Heart left ventricle (tissue), 13 donors: Measurements from ENCODE around the gene ATP7B.

ENCODE experiments used
- POLR2A ChIP-seq, 2 donors: fragments of 450-650 bp; IDR thresholded peaks; one replicate each; pipeline ENCODE4 v1.6.1; 2017; ENCODE audit warnings: antibody characterized with exemption in 2 of 2, mild to moderate bottlenecking in 2 of 2, moderate library complexity in 2 of 2
- TF ChIP-seq, protein P1 (sequence below), 12 donors: fragments of 200-600 bp; sonication (generic) in 4 of 12; IDR thresholded peaks; one replicate each; pipeline versions ENCODE4 v1.5.0 to v1.8.0; 2018 to 2022; ENCODE audit warnings: antibody characterized with exemption in 12 of 12, mild to moderate bottlenecking in 5 of 12
- donor health status: ischemic (EF 13 %, LVEDD 7.1; RV severe dilation, severe dysfunction).
- donor health status: DM: no; HTN: yes; CAD: no.
- donor health status: DM: no; HTN: no; CAD: no.
- donor health status: ischemic (EF 25% LVEDD 6.9; RV normal size, moderate dysfunction).
- donor health status: ischemic (EF 25% LVEDD 5.7; RV mildly dilated, moderate dysfunction).
- donor health status: ischemic (EF 35%, LVEDD 5.7; RV mildly dilated, moderate dysfunction).
- donor health status: nonischemic (EF 11% LVEDD 7.7; RV severe dilation, severe dysfunction).
- donor health status: DM: yes; HTN: yes; CAD: no.
- donor health status: PGD.
- donor health status: ischemic (EF 29% LVEDD 5.4; RV normal size, mild dysfunction).
- donor health status: nonischemic (EF 23%, LVEDD 6.1; RV moderate dilation, normal function).

DNA sequence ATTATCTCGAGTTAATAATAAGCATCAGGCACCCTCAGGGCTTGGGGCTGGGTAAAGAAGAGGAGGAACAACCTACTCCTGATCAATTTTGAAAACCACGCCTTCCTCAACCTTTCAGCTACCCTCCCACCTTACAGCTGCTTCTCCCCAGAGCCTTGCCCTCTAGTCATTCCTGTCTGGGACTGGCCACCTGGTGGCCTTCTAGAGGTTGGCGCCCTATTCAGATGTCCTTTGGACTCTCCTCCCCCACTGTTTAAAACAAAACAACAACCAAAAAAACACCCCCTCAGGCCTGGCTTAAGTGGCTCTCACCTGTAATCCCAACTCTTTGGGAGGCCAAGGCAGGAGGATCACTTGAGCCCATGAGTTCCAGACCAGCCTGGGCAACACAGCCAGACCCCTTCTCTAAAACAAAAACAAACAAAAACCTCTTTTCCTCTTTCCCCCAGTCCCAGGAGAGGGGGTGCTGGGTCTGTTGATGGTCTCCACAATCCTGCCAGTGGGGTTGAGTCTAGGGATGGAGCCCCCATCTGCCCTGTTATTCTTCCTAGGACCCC, 87.2 kb downstream of the ATP7B start:
- TF ChIP-seq, protein P1, sequence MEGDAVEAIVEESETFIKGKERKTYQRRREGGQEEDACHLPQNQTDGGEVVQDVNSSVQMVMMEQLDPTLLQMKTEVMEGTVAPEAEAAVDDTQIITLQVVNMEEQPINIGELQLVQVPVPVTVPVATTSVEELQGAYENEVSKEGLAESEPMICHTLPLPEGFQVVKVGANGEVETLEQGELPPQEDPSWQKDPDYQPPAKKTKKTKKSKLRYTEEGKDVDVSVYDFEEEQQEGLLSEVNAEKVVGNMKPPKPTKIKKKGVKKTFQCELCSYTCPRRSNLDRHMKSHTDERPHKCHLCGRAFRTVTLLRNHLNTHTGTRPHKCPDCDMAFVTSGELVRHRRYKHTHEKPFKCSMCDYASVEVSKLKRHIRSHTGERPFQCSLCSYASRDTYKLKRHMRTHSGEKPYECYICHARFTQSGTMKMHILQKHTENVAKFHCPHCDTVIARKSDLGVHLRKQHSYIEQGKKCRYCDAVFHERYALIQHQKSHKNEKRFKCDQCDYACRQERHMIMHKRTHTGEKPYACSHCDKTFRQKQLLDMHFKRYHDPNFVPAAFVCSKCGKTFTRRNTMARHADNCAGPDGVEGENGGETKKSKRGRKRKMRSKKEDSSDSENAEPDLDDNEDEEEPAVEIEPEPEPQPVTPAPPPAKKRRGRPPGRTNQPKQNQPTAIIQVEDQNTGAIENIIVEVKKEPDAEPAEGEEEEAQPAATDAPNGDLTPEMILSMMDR (IDR thresholded peaks at IDR 0.05), result peak in 1 of 12 donors; percentile 11
- TF ChIP-seq POLR2A (IDR thresholded peaks at IDR 0.05), result no peak
